IMR-90 (cell line): Measurements from ENCODE around the gene ITGA4. TPM values are rescaled to one million over a fixed set of nuclear protein-coding genes. Genes with fewer than 3 reads are reported as not detected.

Source experiments
- ATAC-seq: fragments of 200-7000 bp; cut with Tn5 transposase; 2 replicates; pipeline ENCODE4 v1.9.1; 2020; ENCODE audit warnings: low read depth, mild to moderate bottlenecking, moderate library complexity
- BruUV-seq: library from RNA; stranded (reverse); fragments of 400-500 nt; replicated peaks from 2 replicates; lab custom pipeline; 2021; lab: Mats Ljungman, UMichigan
- CTCF ChIA-PET: fragments of 300-600 bp; formaldehyde crosslinking; extraction: SDS; loops from one replicate; lab custom pipeline; 2021; ENCODE audit warnings: antibody characterized with exemption; lab: Yijun Ruan, JAX
- POLR2A ChIA-PET: fragments of 300-600 bp; sonication (Branson Sonifier 250); formaldehyde crosslinking; loops from one replicate; lab custom pipeline; 2022; ENCODE audit warnings: antibody characterized with exemption; ENCODE audit not compliant: unreplicated experiment; lab: Charles Lee
- DNase-seq: peaks from one replicate; pipeline ENCODE4 v3.0.0; 2013
- H2AFZ ChIP-seq: replicated peaks from 2 replicates; pipeline ENCODE3; 2013; ENCODE audit warnings: low read length, mild to moderate bottlenecking; ENCODE audit not compliant: poor library complexity
- H2AK5ac ChIP-seq: 2 replicates; pipeline ENCODE4 v1.6.1; 2013; ENCODE audit warnings: low read depth, low read length, inconsistent platforms
- H2AK9ac ChIP-seq: replicated peaks from 2 replicates; pipeline ENCODE3; 2013; ENCODE audit warnings: mild to moderate bottlenecking, low read depth, low read length, moderate library complexity; ENCODE audit not compliant: poor library complexity
- H2BK120ac ChIP-seq: 2 replicates; pipeline ENCODE4 v1.6.1; 2013; ENCODE audit warnings: low read depth, low read length, inconsistent platforms
- H2BK15ac ChIP-seq: 3 replicates; pipeline ENCODE4 v1.6.1; 2013; ENCODE audit warnings: low read depth, low read length, inconsistent platforms
- H2BK20ac ChIP-seq: 2 replicates; pipeline ENCODE4 v1.6.1; 2013; ENCODE audit warnings: low read depth, mild to moderate bottlenecking, inconsistent platforms, low read length, moderate library complexity
- H2BK5ac ChIP-seq: 2 replicates; pipeline ENCODE4 v1.6.1; 2013; ENCODE audit warnings: mild to moderate bottlenecking, low read depth, low read length, inconsistent platforms; ENCODE audit not compliant: poor library complexity, severe bottlenecking
- H3K14ac ChIP-seq: replicated peaks from 2 replicates; pipeline ENCODE4 v1.6.1; 2013; ENCODE audit warnings: low read depth, low read length, inconsistent platforms
- H3K18ac ChIP-seq: 2 replicates; pipeline ENCODE4 v1.6.1; 2013; ENCODE audit warnings: low read depth, low read length, control low read depth
- H3K23ac ChIP-seq: 2 replicates; pipeline ENCODE4 v1.6.1; 2013; ENCODE audit warnings: low read depth, low read length, inconsistent platforms
- H3K27ac ChIP-seq: 2 replicates; pipeline ENCODE4 v1.5.1; 2013; ENCODE audit warnings: mild to moderate bottlenecking, control low read depth, low read length; ENCODE audit not compliant: insufficient read depth
- H3K27me3 ChIP-seq: 2 replicates; pipeline ENCODE4 v1.6.1; 2013; ENCODE audit warnings: low read length; ENCODE audit not compliant: control insufficient read depth, insufficient read depth
- H3K36me3 ChIP-seq: 2 replicates; pipeline ENCODE4 v1.6.1; 2013; ENCODE audit warnings: low read length, mixed read lengths; ENCODE audit not compliant: control insufficient read depth, insufficient read depth
- H3K4ac ChIP-seq: 2 replicates; pipeline ENCODE4 v1.6.1; 2013; ENCODE audit warnings: low read depth, low read length, inconsistent platforms
- H3K4me1 ChIP-seq: 2 replicates; pipeline ENCODE4 v1.6.1; 2013; ENCODE audit warnings: low read length, mixed read lengths; ENCODE audit not compliant: control insufficient read depth, insufficient read depth
- H3K4me2 ChIP-seq: 2 replicates; pipeline ENCODE4 v1.6.1; 2013; ENCODE audit warnings: low read depth, mild to moderate bottlenecking, control low read depth, low read length, moderate library complexity
- H3K4me3 ChIP-seq: 2 replicates; pipeline ENCODE4 v1.5.1; 2013; ENCODE audit warnings: low read depth, mild to moderate bottlenecking, control low read depth, low read length, moderate library complexity; ENCODE audit not compliant: insufficient read depth
- H3K56ac ChIP-seq: 2 replicates; pipeline ENCODE4 v1.6.1; 2013; ENCODE audit warnings: low read length, inconsistent platforms; ENCODE audit not compliant: insufficient read depth; ENCODE audit errors: extremely low read depth
- H3K79me1 ChIP-seq, 2 experiments: 2 replicates each; pipeline ENCODE4 v1.6.1; 2013; ENCODE audit warnings: low read length in 2 of 2, inconsistent platforms in 1 of 2, low read depth in 1 of 2
- H3K9ac ChIP-seq: 2 replicates; pipeline ENCODE4 v1.6.1; 2013; ENCODE audit warnings: low read depth, low read length, control low read depth
- H3K9me1 ChIP-seq: 2 replicates; pipeline ENCODE4 v1.6.1; 2013; ENCODE audit warnings: low read length, inconsistent platforms; ENCODE audit not compliant: insufficient read depth
- H3K9me3 ChIP-seq: 2 replicates; pipeline ENCODE4 v1.6.1; 2013; ENCODE audit warnings: low read length; ENCODE audit not compliant: control insufficient read depth, insufficient read depth
- H4K20me1 ChIP-seq: 2 replicates; pipeline ENCODE4 v1.6.1; 2013; ENCODE audit warnings: low read length, inconsistent platforms; ENCODE audit not compliant: insufficient read depth
- H4K5ac ChIP-seq: 2 replicates; pipeline ENCODE4 v1.6.1; 2013; ENCODE audit warnings: mild to moderate bottlenecking, low read depth, low read length, control low read depth
- H4K8ac ChIP-seq, 2 experiments: 2 replicates each; pipeline ENCODE4 v1.6.1; 2013; ENCODE audit warnings: low read depth in 2 of 2, low read length in 2 of 2, control low read depth in 1 of 2, inconsistent platforms in 1 of 2
- H4K91ac ChIP-seq: 2 replicates; pipeline ENCODE4 v1.6.1; 2013; ENCODE audit warnings: low read depth, low read length, inconsistent platforms; ENCODE audit not compliant: insufficient read depth
- BHLHE40 ChIP-seq: fragments of 150-350 bp; IDR thresholded peaks from 2 replicates; pipeline ENCODE4 v1.6.1; 2016; ENCODE audit warnings: mild to moderate bottlenecking, low read depth, low read length
- CHD1 ChIP-seq: IDR thresholded peaks from 2 replicates; pipeline ENCODE4 v1.6.1; 2012; ENCODE audit warnings: low read depth, low read length, improper control_type of control experiment
- ELK1 ChIP-seq: fragments of 150-350 bp; IDR thresholded peaks from 2 replicates; pipeline ENCODE4 v1.6.1; 2016; ENCODE audit warnings: low read depth, mild to moderate bottlenecking, low read length, moderate library complexity, borderline replicate concordance
- FOS ChIP-seq: fragments of 150-350 bp; IDR thresholded peaks from 2 replicates; pipeline ENCODE4 v1.6.1; 2016; ENCODE audit warnings: low read depth, low read length
- MAZ ChIP-seq: IDR thresholded peaks from 2 replicates; pipeline ENCODE4 v1.6.1; 2012; ENCODE audit warnings: low read depth, mild to moderate bottlenecking, low read length, improper control_type of control experiment, moderate library complexity, borderline replicate concordance
- MXI1 ChIP-seq: IDR thresholded peaks from 2 replicates; pipeline ENCODE4 v1.6.1; 2012; ENCODE audit warnings: low read depth, mild to moderate bottlenecking, low read length, moderate library complexity, borderline replicate concordance
- RAD21 ChIP-seq: IDR thresholded peaks from 2 replicates; pipeline ENCODE4 v1.6.1; 2012; ENCODE audit warnings: low read length, improper control_type of control experiment
- RCOR1 ChIP-seq: IDR thresholded peaks from 2 replicates; pipeline ENCODE4 v1.6.1; 2012; ENCODE audit warnings: mild to moderate bottlenecking, low read length, improper control_type of control experiment; ENCODE audit not compliant: insufficient replicate concordance
- SMC3 ChIP-seq: fragments of 150-350 bp; IDR thresholded peaks from 2 replicates; pipeline ENCODE4 v1.6.1; 2016; ENCODE audit warnings: low read depth, mild to moderate bottlenecking, antibody characterized with exemption, low read length, moderate library complexity
- WGBS, 2 experiments: methylation state at CpG; one replicate each; pipeline versions ENCODE4 v1.1.5 to v1.1.7; 2013; ENCODE audit warnings: missing lambda C conversion rate in 2 of 2; ENCODE audit not compliant: insufficient read length in 1 of 2; ENCODE audit errors: extremely low coverage in 2 of 2; 5-methylcytosine and 5-hydroxymethylcytosine counted together
- dilution Hi-C: fragments of 300-500 bp; cut with HindIII; formaldehyde crosslinking; loops from one replicate; pipeline ENCODE4 v1.14.3; 2018; ENCODE audit warnings: low sequenced_read_pairs; ENCODE audit not compliant: unreplicated experiment
- in situ Hi-C: fragments of 300-500 bp; cut with MboI; formaldehyde crosslinking; loops from 3 replicates; pipeline ENCODE4 v1.14.3; 2019; ENCODE audit warnings: low sequenced_read_pairs, inconsistent platforms, mixed read lengths
- intact Hi-C: fragments of 100-400 bp; cut with micrococcal nuclease; formaldehyde crosslinking; loops from 2 replicates; pipeline ENCODE4 v1.10.0; 2022
- polyA plus RNA-seq, 3 experiments: library from polyadenylated mRNA; depleted of rRNA; stranded (reverse); fragments of >200 nt; gene quantifications; 2 replicates each; pipeline ENCODE4 v1.2.3, GENCODE V29; 2012; ENCODE audit warnings: low replicate concordance in 1 of 3
- total RNA-seq: library from RNA; depleted of rRNA; stranded (reverse); fragments of >200 nt; gene quantifications from 2 replicates; pipeline ENCODE4 v1.2.3, GENCODE V29; 2012

ITGA4 gene
- total and polyA plus RNA-seq, 2 of the 4 experiments (the other 2 are of a cell fraction): 6.9 to 13.6 TPM

- no peaks in the 10 kb centered on the region for H3K9me1 ChIP-seq
- dilution Hi-C loops (no loop called here), intact Hi-C loops (no loop called here), in situ Hi-C loops (no loop called here)
- no peak overlapping the region for H3K56ac ChIP-seq
- no peak for DNase-seq
- H3K27ac ChIP-seq: no peak overlapping the region
- no peaks in the 10 kb centered on the region for H3K27me3 ChIP-seq
- no peaks in the 10 kb centered on the region for H3K36me3 ChIP-seq
- H3K79me1 ChIP-seq: no peaks in the 10 kb centered on the region
- BruUV-seq: no TSS peak
- H3K4me3 ChIP-seq: no peak overlapping the region
- H4K91ac ChIP-seq: no peak overlapping the region
- no peak overlapping the region for H2BK15ac ChIP-seq
- no peak overlapping the region for H2BK5ac ChIP-seq
- no peak for ATAC-seq
- H3K4me1 ChIP-seq: no peaks in the 10 kb centered on the region
- H3K4me2 ChIP-seq: no peak overlapping the region
- no peaks in the 10 kb centered on the region for H3K9me3 ChIP-seq
- H2AFZ ChIP-seq: no peak overlapping the region
- no peak overlapping the region for H4K8ac ChIP-seq
- WGBS, 2 experiments: no CpG with 5 or more reads among the region's 2 CpGs
- no peak overlapping the region for H2BK120ac ChIP-seq
- H3K9ac ChIP-seq: no peak overlapping the region
- no peak overlapping the region for H3K4ac ChIP-seq
- H3K14ac ChIP-seq: no peak overlapping the region
- H2BK20ac ChIP-seq: no peak overlapping the region
- H3K23ac ChIP-seq: no peak overlapping the region
- no peak overlapping the region for H2AK5ac ChIP-seq
- CTCF ChIA-PET: interaction anchor here (0.5 to 0.7 kb wide), 3 partner anchors 29 to 1538 kb away, joined by 3 to 7 read pairs (median 6); no protein-coding TSS in a partner anchor
- H4K20me1 ChIP-seq: no peaks in the 10 kb centered on the region
- H2AK9ac ChIP-seq: no peak overlapping the region
- POLR2A ChIA-PET: no interaction called here
- H3K18ac ChIP-seq: no peak overlapping the region
- TF ChIP-seq RAD21 (no peak), RCOR1 (no peak), BHLHE40 (no peak), CHD1 (no peak), FOS (no peak), MAZ (no peak), MXI1 (no peak), SMC3 (no peak), ELK1 (no peak)
- no peak overlapping the region for H4K5ac ChIP-seq
Observed at GRCh38 chr2:181554061-181554830, 97.1 kb downstream of the ITGA4 start.
